Spleen (tissue), 7 donors: ENCODE data around the gene LRRC47.

Experiments used
- CTCF ChIP-seq, 11 experiments: fragments of 200-600 bp in 7 of 11; fragments of 450-650 bp in 4 of 11; sonication (generic) in 4 of 11; IDR thresholded peaks in 8 of 11; conservative IDR thresholded peaks in 3 of 11; 1 replicate in 7 of 11; 2 replicates in 4 of 11; pipeline versions ENCODE4 v1.4.0 to v1.8.0; 2016 to 2021; ENCODE audit warnings: antibody characterized with exemption in 11 of 11, inconsistent platforms in 4 of 11, mild to moderate bottlenecking in 1 of 11
- POLR2A ChIP-seq, 3 donors: fragments of 450-650 bp; IDR thresholded peaks; one replicate each; pipeline ENCODE4 v1.5.1; 2017; ENCODE audit warnings: antibody characterized with exemption in 3 of 3, mild to moderate bottlenecking in 1 of 3
- donor health status: DM: no; HTN: no; CAD: no; lungs with moderate emphysema.
- donor health status: DM: no; HTN: no; CAD: no.
- donor health status: DM: no; HTN: no; CAD: no.

- TF ChIP-seq CTCF (IDR thresholded peaks at IDR 0.05 in 8 of 11, conservative IDR thresholded peaks at IDR 0.05 in 3 of 11) (no peak), POLR2A (IDR thresholded peaks at IDR 0.05) (no peak)
These were observed 31.6 kb upstream of the LRRC47 start for GRCh38 chr1:3827813-3828307.
